ENCODE results near the gene PRKAG1. TPM values are rescaled to one million over a fixed set of nuclear protein-coding genes. Genes with fewer than 3 reads are reported as not detected.

The PRKAG1 gene
- total RNA-seq, 6 experiments from 2014 or later = 79.0 to 92.0 (median 83.3) TPM

DNA sequence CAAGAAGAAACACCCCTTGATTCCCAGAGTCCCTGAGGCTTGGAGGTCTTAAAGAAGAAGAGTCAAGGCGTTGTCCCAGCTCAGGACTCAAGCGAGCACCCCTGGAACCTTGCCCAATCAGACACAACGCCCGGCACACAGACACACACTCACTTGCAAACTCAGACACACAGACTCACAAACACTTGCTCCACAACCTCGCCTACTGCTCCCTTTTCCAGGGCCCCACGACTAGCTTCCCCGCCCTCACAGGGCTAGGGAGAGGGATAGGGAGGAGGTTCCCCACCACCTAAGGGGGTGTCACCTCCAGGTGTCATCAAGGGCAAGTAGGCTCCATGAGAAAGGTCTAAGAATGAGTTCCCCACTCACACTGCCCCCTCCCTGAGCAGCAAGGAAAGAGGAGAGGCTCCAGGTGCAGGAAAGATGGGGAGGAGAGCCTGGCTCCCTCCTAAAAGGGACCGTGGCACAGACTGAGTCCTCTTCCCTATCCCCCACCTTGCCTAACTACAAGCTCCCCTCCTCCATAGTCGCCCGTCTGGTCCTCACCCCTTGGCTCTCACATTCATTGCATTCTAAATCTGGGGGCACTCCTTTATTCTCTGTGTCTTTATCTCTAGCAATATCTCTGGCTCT, 47.8 kb downstream of the PRKAG1 start:
- Mint-ChIP-seq H3K4me3 (peak overlapping the region; percentile 83), H3K27ac (peak overlapping the region; percentile 17; the same call in 1 of the 2 replicates), H3K4me1 (ENCODE audit: low read depth) (peaks cover 50% of the 10 kb centered on the region), H3K36me3 (ENCODE audit: low read depth) (no peaks in the 10 kb centered on the region), H3K9me3 (no peaks in the 10 kb centered on the region), H3K27me3 (ENCODE audit: insufficient read depth) (peaks cover 23% of the 10 kb centered on the region)
- TF ChIP-seq, protein P1, sequence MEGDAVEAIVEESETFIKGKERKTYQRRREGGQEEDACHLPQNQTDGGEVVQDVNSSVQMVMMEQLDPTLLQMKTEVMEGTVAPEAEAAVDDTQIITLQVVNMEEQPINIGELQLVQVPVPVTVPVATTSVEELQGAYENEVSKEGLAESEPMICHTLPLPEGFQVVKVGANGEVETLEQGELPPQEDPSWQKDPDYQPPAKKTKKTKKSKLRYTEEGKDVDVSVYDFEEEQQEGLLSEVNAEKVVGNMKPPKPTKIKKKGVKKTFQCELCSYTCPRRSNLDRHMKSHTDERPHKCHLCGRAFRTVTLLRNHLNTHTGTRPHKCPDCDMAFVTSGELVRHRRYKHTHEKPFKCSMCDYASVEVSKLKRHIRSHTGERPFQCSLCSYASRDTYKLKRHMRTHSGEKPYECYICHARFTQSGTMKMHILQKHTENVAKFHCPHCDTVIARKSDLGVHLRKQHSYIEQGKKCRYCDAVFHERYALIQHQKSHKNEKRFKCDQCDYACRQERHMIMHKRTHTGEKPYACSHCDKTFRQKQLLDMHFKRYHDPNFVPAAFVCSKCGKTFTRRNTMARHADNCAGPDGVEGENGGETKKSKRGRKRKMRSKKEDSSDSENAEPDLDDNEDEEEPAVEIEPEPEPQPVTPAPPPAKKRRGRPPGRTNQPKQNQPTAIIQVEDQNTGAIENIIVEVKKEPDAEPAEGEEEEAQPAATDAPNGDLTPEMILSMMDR (IDR thresholded peaks at IDR 0.05) = no peak
- DNase-seq = no peak

DNA sequence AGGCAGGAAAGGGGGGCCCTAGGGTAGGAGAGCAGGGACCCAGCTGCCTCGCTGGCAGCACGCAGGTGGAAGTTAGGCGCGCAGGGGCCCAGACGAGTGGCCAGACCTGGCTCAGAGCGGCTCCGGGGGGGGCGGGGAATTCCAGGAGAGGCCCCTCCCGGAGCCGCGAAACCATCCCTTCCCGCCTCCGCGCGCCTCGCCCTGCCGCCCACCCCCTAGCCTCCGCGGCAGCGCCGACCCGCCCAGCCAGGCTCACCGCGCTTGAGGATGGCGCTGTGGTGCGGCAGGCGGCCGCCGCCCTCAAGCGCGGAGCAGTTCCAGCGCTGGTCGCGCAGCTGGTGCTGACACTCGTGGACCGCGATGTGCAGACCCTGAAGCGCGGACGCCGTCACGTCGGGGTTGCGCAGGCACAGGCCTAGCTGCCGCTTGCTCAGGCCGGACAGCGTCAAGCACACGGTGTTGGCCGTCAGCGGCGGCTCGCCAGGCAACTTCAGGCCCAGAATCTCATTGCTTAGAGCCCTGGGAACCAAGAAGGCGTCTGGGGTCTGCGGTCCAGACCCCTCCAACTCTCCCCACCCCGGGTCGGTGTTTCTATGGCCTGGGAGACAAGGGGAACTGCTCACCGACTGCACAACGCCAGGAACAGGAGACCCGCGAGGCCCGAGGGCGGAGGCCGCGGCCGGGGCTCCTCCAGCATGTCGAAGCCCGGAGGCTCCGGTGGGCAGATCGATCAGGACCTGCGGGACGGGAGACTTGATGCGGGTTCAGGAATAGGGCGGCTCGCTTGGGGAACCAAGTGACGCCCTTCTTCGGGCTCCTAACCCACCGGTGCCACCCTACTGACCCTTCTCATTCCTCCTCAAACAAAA, 48.5 kb downstream of the PRKAG1 start:
- TF ChIP-seq, protein P1 (IDR thresholded peaks at IDR 0.05) = peak; percentile 36; the same call in 1 of the 2 replicates
- Mint-ChIP-seq H3K27me3 (ENCODE audit: insufficient read depth) (peaks cover 27% of the 10 kb centered on the region), H3K4me3 (peak overlapping the region; percentile 83; the same call in 1 of the 2 replicates), H3K4me1 (ENCODE audit: low read depth) (peaks cover 50% of the 10 kb centered on the region), H3K36me3 (ENCODE audit: low read depth) (no peaks in the 10 kb centered on the region), H3K9me3 (no peaks in the 10 kb centered on the region), H3K27ac (no peak overlapping the region)
- DNase-seq = no peak

DNA sequence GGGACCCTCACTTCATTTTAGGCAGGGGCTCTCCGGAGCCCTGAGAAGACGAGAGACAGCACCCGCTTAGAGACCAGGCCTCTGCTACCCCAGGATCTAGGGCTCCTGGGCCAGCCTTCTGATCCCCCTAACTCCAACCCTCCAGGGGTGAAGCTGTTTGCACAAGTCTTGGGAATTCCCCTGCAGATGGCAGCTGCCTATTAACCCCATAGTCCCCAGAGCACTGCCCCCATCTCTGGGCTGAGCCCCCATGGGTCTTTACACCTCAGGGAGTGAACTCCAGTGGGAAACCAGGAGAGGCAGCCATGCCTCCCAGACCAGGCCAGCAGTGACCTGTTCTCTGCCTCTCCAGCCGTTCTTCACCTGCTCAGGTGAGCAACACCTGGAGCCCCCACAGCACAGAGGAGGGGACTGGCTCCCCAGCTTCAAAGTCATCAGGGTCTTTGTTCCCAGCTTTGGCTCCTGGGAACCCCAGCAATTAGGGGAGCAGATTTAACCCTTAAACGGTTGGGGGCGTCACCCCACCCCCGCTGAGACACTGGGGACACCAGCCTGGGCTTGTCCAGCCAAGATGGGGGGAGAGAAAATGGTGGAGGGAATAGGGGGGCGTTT, 49.3 kb downstream of the PRKAG1 start:
- Mint-ChIP-seq H3K9me3 (no peaks in the 10 kb centered on the region), H3K36me3 (ENCODE audit: low read depth) (no peaks in the 10 kb centered on the region), H3K4me3 (no peak overlapping the region), H3K27ac (no peak overlapping the region), H3K4me1 (ENCODE audit: low read depth) (peaks cover 44% of the 10 kb centered on the region), H3K27me3 (ENCODE audit: insufficient read depth) (peaks cover 23% of the 10 kb centered on the region)
- no peak for DNase-seq
- TF ChIP-seq, protein P1 (IDR thresholded peaks at IDR 0.05) = no peak

DNA sequence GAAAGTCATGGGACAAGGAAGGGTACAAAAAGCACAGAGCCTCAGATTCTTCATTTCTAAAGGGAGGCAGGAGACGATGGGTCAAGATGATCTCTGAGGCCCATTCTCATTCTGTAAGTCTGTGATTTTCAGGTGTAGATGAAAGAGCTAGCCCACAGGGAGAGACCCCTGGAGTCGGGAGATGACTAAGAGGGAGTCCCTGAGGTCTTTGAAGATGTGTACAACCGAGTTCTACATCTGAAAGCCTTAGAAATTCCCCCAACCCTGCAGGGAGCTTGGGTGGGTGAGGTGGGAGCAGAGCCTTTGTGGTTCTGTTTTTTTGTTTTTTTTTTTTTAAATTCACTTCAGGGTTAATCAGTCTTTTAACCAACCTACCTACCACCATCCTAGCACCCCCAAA, 50.1 kb downstream of the PRKAG1 start:
- TF ChIP-seq, protein P1 (IDR thresholded peaks at IDR 0.05) = no peak
- DNase-seq = no peak
- no peak overlapping the region for H3K4me3 Mint-ChIP-seq
- peaks cover 22% of the 10 kb centered on the region for H3K27me3 Mint-ChIP-seq (ENCODE audit: insufficient read depth)
- H3K27ac Mint-ChIP-seq = no peak overlapping the region
- no peaks in the 10 kb centered on the region for H3K9me3 Mint-ChIP-seq
- H3K36me3 Mint-ChIP-seq (ENCODE audit: low read depth) = no peaks in the 10 kb centered on the region
- H3K4me1 Mint-ChIP-seq (ENCODE audit: low read depth) = peaks cover 37% of the 10 kb centered on the region

DNA sequence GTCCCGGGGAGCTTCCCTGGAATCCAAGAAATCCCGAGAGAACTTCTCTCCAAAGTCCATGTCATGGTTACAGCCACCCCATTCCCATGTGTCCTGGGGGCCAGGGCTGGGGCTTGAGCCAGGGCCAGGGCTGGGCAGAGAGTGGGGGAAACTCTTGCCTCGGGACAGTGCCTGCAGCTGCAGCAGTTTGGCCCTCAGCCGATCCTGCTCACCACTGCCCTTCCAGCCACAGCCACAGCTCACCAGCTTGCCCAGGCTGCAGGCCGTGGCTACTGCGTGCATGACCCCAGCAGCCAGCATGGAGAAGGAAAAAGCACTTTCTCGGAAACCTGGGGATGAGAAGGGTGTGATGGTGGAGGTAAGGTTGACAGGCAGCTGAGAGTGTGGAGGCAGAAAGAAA, 50.6 kb downstream of the PRKAG1 start:
- Mint-ChIP-seq H3K36me3 (ENCODE audit: low read depth) (no peaks in the 10 kb centered on the region), H3K4me1 (ENCODE audit: low read depth) (peaks cover 33% of the 10 kb centered on the region), H3K9me3 (no peaks in the 10 kb centered on the region), H3K27me3 (ENCODE audit: insufficient read depth) (peaks cover 22% of the 10 kb centered on the region), H3K27ac (no peak overlapping the region), H3K4me3 (no peak overlapping the region)
- DNase-seq = no peak
- TF ChIP-seq, protein P1 (IDR thresholded peaks at IDR 0.05) = no peak
